GM12892 (cell line): ENCODE data around the gene WDR59.

ENCODE experiments used
- POLR2A ChIP-seq: IDR thresholded peaks from 2 replicates; pipeline ENCODE4 v1.6.1; 2011; ENCODE audit warnings: low read depth, low read length, control low read depth
- POLR2AphosphoS5 ChIP-seq: IDR thresholded peaks from 2 replicates; pipeline ENCODE4 v1.6.1; 2011; ENCODE audit warnings: low read depth, low read length, control low read depth

GRCh38 chr16:75023009-75023408 is 38.1 kb upstream of the WDR59 start:
- no peak for TF ChIP-seq POLR2AphosphoS5
- no peak for TF ChIP-seq POLR2A
